NCI-H748 treated with DMSO at 0.1 percent for 48 hours (cell line): ENCODE measurements around the gene METTL23.

Experiments used
- DNase-seq: peaks from one replicate; lab custom pipeline; 2025; lab: John Stamatoyannopoulos, UW

Gene METTL23, protein sequence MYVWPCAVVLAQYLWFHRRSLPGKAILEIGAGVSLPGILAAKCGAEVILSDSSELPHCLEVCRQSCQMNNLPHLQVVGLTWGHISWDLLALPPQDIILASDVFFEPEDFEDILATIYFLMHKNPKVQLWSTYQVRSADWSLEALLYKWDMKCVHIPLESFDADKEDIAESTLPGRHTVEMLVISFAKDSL

DNA sequence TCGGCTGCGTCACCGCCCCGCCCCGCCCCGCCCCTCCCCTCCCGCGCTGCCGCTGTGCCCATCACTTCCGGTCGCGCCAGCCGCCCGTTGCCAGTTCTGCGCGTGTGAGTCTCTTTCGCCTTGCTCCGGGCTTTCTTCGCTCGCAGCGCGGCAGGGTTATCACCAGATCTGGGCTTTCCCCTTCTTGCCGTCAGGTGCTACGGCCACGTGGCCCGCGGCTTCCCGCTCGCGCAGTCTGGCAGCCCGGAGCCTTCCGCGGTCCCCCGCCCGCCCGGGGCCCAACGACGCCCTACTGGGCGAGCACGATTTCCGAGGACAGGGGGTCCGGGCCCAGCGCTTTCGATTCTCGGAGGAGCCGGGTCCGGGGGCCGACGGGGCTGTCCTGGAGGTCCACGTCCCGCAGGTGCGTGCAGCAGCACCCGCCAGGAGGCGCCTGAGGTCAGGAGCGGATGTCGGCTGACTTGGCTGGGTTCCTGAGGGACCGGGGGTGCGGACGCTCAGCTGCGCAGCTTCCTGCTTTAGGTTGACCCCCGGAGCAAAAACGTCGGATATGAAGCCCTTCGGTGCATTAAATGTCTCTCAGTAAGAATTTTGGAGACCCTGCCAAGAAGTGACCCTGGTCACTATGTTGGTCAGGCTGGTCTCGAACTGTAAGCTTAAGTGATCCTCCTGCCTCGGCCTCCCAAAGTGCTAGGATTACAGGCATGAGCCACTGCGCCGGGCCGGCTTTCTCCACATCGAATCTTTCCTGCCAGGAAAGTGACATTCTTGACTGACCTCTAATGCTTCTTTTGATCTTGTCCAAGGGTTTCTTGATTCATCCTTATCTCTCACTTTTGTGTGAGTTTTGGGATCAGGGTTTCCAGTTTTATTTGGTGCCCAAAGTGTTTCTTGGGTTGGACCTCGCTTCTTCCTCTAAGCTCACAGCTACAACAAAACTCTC is at the start of gene METTL23:
Gene METTL23 (plus strand): TSS at position 64 of the 943 bp plus-strand sequence. CDS start 2,872 bp downstream, outside the sequence.
- peak; percentile 8 for DNase-seq

DNA sequence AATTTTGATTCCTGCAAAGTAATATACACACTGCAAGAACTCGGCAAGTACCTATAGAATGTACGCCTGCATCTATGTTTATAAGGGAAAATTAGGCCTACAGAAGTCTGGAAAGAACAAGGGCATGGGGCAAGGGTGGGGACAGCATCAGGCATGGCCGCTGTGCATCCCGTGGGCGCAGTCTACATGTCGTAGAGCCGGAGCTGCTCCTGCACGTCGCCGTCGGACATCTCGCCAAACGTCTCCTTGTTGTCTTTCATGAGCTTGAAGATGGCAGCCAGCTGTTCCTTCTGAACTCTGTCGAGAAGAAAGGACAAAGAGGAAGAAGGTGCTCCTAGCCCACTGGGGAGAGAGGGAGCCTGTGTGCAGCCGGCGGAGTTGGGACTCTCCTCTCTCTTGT is 49.2 kb upstream of the METTL23 start:
- no peak for DNase-seq

DNA sequence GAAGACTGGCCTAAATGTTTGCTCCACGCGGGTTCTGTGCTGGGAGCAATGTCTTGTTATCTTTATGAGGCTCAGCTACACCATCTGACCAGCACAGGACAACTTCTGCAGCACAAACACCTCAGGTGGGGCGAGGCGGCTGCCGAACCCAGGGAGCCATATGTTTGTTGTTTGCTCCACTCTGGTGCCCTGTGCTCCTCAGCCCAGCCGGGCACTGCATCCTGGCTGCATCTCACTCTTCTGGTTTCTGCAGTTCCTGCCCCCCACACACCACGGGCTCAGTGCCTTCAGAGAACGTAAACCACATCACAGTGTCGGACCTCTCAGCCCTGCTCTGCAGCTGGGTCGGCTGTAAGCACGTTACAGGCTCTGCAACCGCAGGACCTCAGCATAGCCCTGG is 48.3 kb upstream of the METTL23 start:
- DNase-seq: no peak

DNA sequence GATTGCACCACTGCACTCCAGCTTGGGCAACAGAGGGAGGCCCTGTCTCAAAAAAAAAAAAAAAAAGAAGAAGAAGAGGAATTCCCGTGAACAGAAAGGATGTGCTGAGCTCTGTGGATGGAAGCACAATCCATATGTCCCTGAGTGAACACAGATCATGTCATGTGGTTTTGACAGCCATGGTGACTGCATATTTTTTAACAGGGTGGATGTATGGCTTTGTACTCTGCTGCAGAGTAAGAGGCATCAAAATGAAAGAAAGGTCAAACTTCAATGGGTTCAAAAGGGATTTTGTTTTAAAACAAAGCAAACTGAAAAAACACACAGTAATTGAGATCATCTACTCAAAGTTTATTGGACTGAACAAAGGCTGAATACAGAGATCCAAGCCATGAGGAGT is 47.4 kb upstream of the METTL23 start:
- no peak for DNase-seq

DNA sequence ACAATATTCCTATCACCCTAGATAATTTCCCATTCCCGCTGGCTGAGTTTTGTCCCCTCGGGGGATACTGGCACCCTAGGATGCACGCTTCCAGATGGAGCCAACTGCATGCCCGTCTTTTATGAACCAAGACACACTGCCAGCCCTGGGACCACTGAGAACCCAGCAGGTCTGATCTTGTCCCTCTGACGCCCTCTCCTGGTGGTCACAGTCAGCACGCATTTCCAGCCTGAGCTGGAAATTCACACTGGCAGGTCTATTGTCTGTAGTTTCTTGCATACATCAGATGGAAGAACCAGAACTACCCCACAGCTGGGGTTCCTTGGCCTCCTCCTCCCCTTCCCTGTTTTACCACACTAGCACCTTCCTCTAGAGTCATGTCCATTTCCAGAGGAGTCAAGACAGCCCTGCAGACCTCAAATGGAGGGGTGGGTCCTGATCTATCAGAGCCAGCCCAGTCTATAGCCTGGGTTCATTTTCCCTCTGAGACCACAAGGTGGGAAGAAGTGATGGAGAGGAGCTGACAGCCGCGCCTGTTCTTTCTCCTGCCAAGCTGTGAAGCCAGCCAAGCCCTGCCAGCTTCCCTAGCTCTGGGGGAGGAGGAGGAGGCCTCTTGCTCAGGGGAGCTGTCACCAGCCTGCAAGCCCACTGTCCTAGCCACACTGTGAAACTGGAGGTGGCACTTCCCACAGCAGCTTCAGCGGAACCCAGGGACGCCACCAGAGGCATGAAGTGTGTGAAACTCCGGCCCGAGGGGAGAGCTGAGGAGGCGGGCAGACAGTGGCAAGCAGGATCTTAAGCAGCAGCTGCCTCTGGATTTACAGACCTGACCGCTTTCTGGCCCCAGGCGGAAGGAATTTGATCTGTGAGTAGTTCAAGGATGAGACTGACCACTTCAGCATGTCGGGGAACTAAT is 45.2 kb upstream of the METTL23 start:
- peak; percentile 28 for DNase-seq

DNA sequence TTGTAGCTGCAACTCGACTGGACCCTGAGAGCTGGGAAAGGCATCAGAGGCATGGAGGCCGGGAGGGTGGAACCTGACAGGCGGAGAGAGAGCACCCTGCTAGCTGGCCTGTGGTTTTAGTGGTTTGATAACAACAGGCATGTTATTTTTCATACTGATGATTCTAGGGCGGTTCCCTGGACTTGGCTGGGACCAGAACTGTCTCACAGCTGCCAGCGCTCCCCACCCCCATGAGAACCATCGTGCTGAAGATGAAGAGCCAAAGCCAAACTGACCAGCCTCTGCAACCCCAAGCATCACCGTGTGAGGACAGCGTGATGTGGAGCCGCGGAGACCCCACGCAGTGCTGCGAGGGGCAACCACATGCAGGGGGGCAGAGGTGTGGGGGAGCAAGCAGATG is 44.3 kb upstream of the METTL23 start:
- DNase-seq: no peak

DNA sequence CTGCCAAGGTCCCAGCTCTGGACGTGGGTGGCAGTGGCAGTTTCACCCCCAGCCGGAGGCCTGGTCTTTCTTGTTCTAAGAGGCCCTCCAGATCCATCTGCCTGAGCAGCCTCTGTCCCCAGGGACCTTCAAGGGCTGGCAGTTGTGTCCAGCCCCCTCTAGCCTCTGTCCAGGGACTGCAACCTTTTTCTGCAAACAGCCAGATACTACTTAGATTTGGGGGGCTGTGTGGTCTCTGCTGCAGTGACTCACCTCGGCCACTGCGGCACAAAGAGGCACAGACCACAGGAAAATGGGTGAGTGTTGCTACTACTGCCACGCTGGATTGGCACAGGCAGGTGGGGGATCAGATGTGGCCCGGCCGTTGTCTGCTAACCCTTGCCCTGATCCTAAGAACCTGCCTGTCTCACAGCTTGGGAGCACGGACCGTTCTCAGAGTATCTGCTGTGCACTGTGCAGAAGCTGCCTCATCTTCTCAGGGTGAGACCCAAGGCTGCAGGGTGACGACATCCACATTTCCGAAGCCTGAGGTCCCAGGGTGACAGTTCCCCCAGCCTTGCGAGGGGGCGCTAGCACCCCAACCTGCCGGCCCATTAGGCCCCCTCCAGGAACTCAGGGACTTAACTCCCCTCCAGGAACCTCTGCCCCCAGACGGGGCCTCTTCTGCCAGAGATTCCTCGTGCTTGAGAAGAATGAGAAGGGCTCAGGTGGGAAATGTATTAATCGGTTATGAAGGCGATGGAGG is 43.5 kb upstream of the METTL23 start:
- DNase-seq: no peak

DNA sequence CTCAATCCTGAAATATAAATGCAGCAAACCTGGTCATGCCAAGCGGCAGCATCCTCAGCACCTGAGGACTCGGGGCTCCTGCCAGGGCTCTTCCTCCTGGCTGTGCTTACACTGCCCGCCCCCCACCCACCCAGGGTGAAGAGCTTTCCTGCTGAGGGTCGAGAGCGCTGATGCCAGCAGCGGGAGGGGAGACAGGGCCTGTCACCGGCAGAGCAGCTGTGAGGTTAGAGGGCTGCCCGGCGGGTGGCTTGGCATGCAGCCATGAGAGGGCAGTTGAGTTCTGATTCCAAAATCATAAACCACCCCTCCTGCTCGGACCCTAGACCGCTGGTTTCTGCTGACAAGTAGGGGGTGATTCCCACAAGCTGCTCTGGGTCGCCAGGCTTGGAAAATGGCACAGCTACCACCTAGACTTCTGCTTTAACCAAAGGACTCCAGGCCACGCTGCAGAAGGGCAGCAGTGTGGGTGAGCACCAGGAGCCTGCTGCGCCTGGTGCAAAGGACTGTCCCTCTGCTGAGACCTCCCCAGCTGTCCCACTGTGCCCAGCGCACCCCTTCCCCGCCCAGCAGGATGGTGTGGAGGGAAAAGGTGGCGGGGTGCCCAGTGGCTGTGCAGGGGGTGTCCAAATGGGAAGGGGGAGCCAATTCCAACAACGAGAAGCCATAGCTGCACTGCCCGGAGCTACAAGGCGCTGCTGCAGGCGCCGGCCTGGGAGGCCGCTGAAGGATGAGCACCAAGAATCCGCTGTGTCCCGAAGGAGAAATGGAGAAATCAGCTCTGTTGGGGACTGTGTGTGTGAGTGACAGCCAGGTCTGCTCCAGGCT is 42.5 kb upstream of the METTL23 start:
- DNase-seq: no peak

DNA sequence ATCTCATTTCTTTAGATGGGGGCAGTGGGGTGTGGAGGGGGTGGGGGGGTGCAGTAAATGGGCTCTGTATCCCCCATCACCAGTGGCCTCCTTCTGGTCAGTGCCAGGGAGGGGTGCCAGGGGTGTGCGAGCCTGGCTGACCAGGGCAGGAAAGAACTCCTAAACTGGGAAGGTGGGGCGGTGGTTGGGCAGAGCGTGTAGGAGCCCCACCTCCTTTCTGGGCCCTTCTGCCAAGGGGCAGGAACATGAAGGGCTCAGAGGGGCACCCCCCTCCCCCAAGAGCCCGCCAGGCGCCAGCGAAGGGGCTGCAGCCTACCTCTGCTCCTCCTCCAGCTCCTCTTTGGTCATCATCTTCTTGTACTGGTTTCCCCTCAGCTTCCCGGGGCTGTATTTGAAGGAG is 41.9 kb upstream of the METTL23 start:
- DNase-seq: no peak

DNA sequence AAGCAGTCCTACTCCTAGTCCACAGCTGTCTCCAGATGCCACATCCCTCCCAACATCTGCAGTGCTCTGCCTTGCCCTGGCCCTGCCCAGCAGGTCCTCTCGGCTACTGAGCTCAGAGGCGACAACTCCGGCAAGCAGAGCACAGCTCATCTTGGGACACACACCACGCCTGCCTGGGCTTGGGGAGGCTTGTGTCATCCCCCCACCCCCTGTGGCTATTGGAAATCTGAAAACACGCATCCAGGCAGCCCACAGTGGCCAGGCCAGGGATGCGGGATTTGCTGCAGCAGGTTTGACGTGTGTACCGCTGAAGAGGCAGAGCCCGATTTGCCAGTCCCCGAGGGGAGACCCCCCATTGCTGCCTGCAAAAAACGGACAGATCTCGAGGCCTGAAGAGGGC is 41.3 kb upstream of the METTL23 start:
- DNase-seq: no peak

DNA sequence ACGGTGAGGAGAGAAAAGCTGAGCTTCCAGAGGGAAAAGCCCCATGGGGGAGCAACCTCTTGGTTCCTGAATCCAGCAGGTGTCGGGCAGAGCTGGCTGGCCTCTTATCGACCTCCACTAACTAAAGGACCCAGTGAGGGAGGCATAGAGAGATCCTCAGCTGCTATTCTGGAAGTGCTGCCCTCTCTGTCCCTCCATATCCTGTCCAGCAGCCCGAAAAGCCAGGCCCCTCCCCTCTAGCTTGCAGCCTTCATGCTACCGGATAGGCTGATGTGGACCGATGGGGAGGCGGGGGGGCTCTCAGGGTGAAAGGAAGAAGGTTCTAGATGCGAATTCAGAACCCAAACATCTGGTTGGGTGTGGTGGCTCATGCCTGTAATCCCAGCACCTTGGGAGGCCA is 40.8 kb upstream of the METTL23 start:
- DNase-seq: no peak

DNA sequence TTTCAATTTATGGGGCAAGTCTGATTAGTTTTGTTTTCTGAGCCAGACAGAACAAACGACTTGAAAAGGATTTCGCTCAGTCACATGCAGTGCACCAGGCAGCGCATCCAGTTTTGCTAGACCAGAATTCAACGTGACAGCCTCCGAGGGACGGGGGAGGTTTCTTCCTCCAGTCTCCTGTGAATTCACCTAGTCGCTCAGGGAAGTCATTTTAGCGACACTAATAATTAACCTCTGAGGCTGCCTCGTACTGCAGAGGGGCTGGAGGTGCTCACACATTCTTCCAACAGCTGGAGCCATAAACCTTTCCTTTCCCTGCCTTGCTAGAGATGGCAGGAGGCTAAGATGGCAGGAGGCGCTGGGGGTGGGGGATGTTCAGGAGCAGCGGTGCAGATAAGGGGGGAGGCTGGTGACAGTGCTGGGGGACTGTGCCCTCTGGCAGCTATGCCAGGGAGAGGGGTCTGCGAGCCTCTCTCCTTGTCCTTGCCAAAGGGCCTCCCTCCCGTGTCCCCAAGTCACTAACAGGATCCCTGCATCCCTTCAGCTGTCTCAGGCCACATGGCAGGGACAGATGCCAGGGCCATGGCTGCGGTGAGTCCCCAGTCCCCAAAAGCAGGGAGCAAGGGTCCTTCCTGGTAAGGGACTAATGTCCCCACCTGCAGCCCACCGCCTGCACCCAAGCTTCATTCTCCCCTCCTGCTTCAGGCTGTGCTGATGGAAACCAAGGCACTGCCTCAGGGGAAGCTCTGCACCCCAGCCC is 39.9 kb upstream of the METTL23 start:
- no peak for DNase-seq

DNA sequence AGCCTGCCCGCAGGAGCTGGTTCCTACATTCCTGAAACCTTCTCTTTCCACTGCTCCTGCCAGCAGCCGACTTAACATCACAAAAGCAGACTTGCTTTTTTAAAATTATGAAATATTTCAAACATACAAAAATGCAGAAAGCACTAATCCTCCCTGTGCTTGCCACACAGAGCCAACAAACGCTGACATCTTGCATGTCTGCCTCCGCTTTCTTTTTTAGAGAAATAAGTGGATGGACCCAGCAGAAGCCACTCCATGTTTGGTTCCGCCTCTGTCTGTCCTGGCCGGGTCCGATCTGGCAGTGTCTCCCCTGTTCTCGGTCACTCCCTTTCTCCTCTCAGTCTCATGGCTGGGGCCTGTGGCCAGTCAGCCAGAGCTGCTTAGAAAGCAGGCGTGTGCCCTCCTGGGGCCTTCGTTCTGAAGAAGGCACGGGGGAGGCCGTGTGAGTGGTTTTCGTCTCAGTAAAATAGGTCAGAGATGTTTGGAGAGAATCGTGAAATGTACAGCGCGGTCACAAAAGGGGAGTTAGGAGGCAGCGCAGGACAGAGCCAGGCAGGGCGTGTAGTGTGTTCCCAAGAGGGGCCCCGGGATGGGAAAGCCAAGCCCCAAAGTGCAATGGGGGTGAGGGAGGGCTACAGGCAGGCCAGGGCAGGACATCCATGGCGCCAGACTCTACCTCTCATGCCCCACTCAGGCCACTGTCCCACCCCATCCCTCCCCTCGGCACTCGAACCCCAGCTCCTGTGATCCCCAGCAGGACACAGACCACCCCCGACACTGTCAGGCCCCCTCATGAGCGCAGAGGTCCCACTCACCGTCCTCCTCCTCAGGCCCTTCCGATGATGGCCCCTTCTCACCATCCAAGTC is 39.1 kb upstream of the METTL23 start:
- no peak for DNase-seq

DNA sequence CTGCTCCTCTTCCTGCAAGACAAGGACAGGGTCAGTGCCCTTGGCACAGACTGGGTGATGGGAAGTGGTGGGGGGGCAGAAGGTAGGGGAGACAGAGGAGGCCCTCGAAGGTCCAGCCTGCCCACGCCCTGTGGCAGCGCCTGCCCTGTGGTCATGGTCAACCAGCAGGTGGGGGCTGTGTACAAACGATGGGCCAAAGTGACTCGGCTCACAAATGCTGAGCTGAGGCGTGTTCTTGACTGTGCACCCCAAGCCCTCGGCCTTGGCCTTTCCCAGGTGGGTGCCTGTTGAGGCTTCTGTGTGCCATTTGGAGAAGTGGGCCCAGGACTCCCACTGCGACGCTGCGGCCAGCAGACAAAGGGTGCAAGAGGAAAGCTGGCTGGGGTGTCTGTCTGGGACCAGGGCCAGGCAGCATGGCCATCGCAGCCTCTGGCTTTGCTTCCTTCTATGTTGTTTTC is 38.4 kb upstream of the METTL23 start:
- DNase-seq: no peak

DNA sequence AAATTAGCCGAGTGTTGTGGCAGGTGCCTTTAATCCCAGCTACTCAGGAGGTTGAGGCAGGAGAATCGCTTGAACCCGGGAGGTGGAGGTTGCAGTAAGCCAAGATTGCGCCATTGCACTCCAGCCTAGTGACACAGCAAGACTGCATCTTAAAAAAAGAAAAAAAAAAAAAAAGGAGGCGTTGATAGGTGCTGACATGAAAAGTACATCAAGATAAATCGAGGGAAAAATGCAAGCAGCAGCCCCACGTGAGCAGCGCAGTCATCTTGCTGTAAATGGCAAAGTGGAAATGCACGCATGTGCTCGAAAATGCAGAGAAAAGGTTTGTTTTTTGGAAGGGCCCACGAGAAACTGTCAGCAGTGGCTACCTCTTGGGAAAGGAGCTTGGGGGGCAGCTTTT is 36.8 kb upstream of the METTL23 start:
- no peak for DNase-seq

DNA sequence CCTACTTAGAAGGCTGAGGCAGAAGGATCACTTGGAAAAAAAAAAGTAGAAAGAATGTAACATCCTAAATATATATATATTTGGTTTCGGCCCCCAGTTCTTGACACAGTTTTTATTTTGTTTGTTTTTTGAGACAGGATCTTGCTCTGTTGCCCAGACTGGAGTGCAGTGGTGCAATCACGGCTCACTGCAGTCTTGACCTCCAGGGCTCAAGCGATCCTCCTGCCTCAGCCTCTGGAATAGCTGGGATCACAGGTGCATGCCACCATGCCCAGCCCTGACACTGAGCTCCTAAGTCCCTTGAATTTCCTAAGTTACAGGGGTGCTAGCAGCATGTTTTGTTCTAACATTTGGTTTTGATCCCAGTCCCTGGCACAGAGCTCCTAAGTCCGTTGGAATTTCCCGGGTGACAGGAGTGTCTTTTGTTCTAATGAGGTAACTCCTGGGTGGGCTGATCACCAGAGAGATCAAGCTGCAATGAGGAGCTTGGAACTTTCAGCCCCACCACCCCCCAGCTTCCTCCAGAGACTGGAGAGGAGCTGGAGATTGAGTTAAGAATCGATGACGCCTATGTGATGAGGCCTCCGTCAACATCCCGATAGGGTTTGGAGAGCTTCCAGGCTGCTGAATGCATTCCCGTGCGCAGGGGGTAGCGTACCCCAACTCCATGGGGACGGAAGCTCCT is 35.9 kb upstream of the METTL23 start:
- DNase-seq: no peak

DNA sequence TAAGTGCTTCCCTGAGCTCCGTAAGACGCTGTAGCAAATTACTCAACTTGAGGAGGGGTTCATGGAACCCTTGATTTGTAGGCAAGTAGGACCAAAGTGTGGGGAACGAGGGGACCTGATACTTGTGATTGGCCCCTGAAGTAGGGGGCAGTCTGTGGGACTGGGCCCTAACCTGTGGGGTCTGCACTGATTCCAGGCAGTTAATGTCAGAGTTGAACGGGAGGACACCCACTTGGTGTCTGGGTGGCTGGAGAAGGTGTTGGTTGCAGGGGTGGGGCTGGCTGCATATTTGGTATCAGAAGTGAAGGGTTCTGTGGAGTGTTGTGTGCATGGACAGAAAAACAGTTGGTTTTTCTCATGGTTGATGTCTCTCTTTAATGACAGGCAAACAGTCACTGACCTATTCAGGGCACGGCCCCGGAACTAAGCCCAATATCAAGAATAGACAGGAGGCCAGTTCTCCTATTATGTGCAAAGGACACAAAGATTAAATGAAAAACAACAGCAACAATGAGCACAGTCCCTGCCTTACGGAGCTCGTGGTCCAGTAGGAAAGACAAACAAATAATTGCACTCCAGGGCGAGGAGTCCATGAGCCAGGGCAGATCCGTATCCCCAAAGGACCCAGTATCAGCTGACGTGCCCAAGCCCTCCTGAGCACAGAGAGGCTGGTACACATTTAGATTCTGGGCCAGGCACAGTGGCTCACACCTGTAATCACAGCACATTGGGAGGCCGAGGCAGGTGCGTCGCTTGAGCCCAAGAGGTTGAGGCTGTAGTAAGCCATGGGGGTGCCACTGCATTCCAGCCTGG is 35.1 kb upstream of the METTL23 start:
- no peak for DNase-seq
